Osteocyte (in vitro differentiated cells): ENCODE measurements around the gene CRISP3. TPM values are rescaled to one million over a fixed set of nuclear protein-coding genes. Genes with fewer than 3 reads are reported as not detected.

Experiments used
- DNase-seq: peaks from one replicate; pipeline ENCODE4 v3.0.0; 2021; ENCODE audit warnings: mixed read lengths; ENCODE audit not compliant: unreplicated experiment; ENCODE audit errors: extremely low spot score
- H3K27ac Mint-ChIP-seq: one replicate; pipeline ENCODE4 v1.8.0; 2021; ENCODE audit warnings: mild to moderate bottlenecking, mixed read lengths; ENCODE audit not compliant: unreplicated experiment
- H3K27me3 Mint-ChIP-seq: one replicate; pipeline ENCODE4 v1.8.0; 2021; ENCODE audit warnings: mixed read lengths; ENCODE audit not compliant: unreplicated experiment
- H3K36me3 Mint-ChIP-seq: one replicate; pipeline ENCODE4 v1.8.0; 2021; ENCODE audit warnings: mixed read lengths; ENCODE audit not compliant: unreplicated experiment
- H3K4me1 Mint-ChIP-seq: one replicate; pipeline ENCODE4 v1.8.0; 2021; ENCODE audit warnings: mixed read lengths; ENCODE audit not compliant: unreplicated experiment
- H3K4me3 Mint-ChIP-seq: one replicate; pipeline ENCODE4 v1.8.0; 2021; ENCODE audit warnings: mild to moderate bottlenecking, moderate library complexity, mixed read lengths; ENCODE audit not compliant: unreplicated experiment
- H3K9me3 Mint-ChIP-seq: one replicate; pipeline ENCODE4 v1.8.0; 2021; ENCODE audit warnings: mixed read lengths; ENCODE audit not compliant: unreplicated experiment
- long read RNA-seq: library from polyadenylated mRNA; unstranded; transcript quantifications from one replicate; pipeline ENCODE4 v2.0.0, GENCODE V29; 2021
- total RNA-seq: library from RNA; stranded (reverse); gene quantifications from 2 replicates; pipeline ENCODE4 v1.2.1, GENCODE V29; 2021
- TF ChIP-seq, protein P1 (sequence below): fragments of 200-600 bp; sonication (generic); IDR thresholded peaks from 2 replicates; pipeline ENCODE4 v1.5.0; 2021; ENCODE audit warnings: antibody characterized with exemption, mild to moderate bottlenecking, moderate library complexity

Gene CRISP3
- total RNA-seq = not detected in 2 replicates
- long read RNA-seq = 0 reads

GRCh38 chr6:49744259-49744658 lies at the start of gene CRISP3:
Gene CRISP3, minus strand, starts transcription at chr6:49744388. Its CDS starts 21 bp downstream, at chr6:49744367.
- Mint-ChIP-seq H3K4me3 (no peak within 1 kb of the TSS), H3K9me3 (no peaks in the 10 kb centered on the region), H3K36me3 (no peaks in the 10 kb centered on the region)

GRCh38 chr6:49790341-49790740 lies 46.2 kb upstream of the CRISP3 start:
- peaks cover 7% of the 10 kb centered on the region for H3K9me3 Mint-ChIP-seq
- DNase-seq = no peak
- no peak overlapping the region for H3K4me3 Mint-ChIP-seq
- H3K4me1 Mint-ChIP-seq = no peaks in the 10 kb centered on the region
- no peak overlapping the region for H3K27ac Mint-ChIP-seq
- TF ChIP-seq, protein P1, sequence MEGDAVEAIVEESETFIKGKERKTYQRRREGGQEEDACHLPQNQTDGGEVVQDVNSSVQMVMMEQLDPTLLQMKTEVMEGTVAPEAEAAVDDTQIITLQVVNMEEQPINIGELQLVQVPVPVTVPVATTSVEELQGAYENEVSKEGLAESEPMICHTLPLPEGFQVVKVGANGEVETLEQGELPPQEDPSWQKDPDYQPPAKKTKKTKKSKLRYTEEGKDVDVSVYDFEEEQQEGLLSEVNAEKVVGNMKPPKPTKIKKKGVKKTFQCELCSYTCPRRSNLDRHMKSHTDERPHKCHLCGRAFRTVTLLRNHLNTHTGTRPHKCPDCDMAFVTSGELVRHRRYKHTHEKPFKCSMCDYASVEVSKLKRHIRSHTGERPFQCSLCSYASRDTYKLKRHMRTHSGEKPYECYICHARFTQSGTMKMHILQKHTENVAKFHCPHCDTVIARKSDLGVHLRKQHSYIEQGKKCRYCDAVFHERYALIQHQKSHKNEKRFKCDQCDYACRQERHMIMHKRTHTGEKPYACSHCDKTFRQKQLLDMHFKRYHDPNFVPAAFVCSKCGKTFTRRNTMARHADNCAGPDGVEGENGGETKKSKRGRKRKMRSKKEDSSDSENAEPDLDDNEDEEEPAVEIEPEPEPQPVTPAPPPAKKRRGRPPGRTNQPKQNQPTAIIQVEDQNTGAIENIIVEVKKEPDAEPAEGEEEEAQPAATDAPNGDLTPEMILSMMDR = no peak
- no peaks in the 10 kb centered on the region for H3K36me3 Mint-ChIP-seq
- H3K27me3 Mint-ChIP-seq = no peaks in the 10 kb centered on the region

More at GRCh38 chr6:49744259-49744658, at the start of gene CRISP3:
- H3K27ac Mint-ChIP-seq = no peak within 1 kb of the TSS
- no peaks in the 10 kb centered on the region for H3K4me1 Mint-ChIP-seq
- TF ChIP-seq, protein P1 = no peak
- no peak for DNase-seq
- no peaks in the 10 kb centered on the region for H3K27me3 Mint-ChIP-seq

DNA sequence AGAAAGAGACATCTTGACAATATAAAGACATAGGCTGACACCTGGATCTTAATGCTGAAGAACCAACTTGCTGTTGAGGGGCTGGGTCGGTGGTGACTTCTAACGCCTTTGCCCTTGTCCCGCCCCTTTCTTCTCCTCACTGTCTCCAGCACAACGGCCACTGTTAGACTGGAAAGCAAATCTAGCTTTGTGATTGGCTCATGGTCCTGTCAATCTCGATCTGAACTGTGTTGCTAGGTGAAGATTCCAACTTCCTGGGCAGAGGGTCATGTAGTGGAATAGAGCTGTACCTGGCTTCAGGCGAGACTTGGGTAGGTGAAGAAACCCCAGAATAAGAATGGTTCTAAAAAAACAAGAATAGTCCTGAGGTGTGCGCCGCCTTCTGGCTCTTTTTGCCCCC lies 43.0 kb upstream of the CRISP3 start, which contains the start of gene PGK2:
Gene PGK2 (minus strand): TSS at position 110 of the 400 bp plus-strand sequence. CDS start 98 bp downstream, at position 12.
- Mint-ChIP-seq H3K27me3 (no peaks in the 10 kb centered on the region), H3K9me3 (peaks cover 7% of the 10 kb centered on the region), H3K4me3 (no peak within 1 kb of the TSS), H3K36me3 (no peaks in the 10 kb centered on the region), H3K4me1 (no peaks in the 10 kb centered on the region), H3K27ac (no peak within 1 kb of the TSS)
- TF ChIP-seq, protein P1 = no peak
- no peak for DNase-seq

GRCh38 chr6:49784272-49784671 lies 40.1 kb upstream of the CRISP3 start:
- TF ChIP-seq, protein P1 = no peak
- no peak overlapping the region for H3K27ac Mint-ChIP-seq
- H3K4me3 Mint-ChIP-seq = no peak overlapping the region
- no peaks in the 10 kb centered on the region for H3K27me3 Mint-ChIP-seq
- no peaks in the 10 kb centered on the region for H3K36me3 Mint-ChIP-seq
- H3K4me1 Mint-ChIP-seq = no peaks in the 10 kb centered on the region
- peaks cover 7% of the 10 kb centered on the region for H3K9me3 Mint-ChIP-seq
- DNase-seq = no peak

- H3K27ac Mint-ChIP-seq = no peak overlapping the region
- DNase-seq = no peak
- no peaks in the 10 kb centered on the region for H3K36me3 Mint-ChIP-seq
- no peak overlapping the region for H3K4me3 Mint-ChIP-seq
- no peaks in the 10 kb centered on the region for H3K27me3 Mint-ChIP-seq
- TF ChIP-seq, protein P1 = no peak
- H3K9me3 Mint-ChIP-seq = peaks cover 3% of the 10 kb centered on the region
- H3K4me1 Mint-ChIP-seq = no peaks in the 10 kb centered on the region
Observed at GRCh38 chr6:49782725-49783124, 38.5 kb upstream of the CRISP3 start.
